ENCODE results near the gene NMT1. TPM values are rescaled to one million over a fixed set of nuclear protein-coding genes. Genes with fewer than 3 reads are reported as not detected.

Gene NMT1
- total and polyA plus RNA-seq, 2 of the 13 experiments (the other 11 are each of a cell fraction or from before 2014, with no cell fraction given) = 75.7 to 142 TPM

DNA sequence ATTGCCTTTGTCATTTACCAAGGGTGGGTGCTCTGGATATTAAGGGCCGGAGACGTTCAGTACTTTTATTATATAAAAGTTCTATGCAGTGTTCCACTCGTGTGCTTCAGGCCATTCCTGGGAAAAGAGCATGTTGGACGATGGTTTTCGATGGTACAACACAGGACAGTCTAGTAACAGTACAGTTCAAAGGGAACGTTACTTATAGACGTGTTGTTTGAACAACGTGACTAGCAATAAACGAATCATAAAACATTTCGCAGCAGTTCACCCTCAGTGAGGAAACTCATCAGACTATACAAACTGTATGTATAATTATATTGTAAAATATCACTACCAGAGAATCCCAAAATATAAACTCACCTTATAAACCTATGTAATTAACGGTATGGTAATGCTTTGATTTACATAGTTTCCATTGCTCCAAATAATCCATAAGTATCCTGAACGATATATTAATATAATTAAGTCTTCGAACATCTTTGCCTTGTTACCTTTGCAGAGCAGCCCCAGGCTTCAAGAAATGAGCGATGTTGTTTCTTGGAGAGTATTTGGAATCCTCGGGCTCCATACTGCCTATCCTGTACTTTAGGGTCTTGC is 589 bp downstream of the NMT1 start (continued):
- TF ChIP-seq, protein P1, sequence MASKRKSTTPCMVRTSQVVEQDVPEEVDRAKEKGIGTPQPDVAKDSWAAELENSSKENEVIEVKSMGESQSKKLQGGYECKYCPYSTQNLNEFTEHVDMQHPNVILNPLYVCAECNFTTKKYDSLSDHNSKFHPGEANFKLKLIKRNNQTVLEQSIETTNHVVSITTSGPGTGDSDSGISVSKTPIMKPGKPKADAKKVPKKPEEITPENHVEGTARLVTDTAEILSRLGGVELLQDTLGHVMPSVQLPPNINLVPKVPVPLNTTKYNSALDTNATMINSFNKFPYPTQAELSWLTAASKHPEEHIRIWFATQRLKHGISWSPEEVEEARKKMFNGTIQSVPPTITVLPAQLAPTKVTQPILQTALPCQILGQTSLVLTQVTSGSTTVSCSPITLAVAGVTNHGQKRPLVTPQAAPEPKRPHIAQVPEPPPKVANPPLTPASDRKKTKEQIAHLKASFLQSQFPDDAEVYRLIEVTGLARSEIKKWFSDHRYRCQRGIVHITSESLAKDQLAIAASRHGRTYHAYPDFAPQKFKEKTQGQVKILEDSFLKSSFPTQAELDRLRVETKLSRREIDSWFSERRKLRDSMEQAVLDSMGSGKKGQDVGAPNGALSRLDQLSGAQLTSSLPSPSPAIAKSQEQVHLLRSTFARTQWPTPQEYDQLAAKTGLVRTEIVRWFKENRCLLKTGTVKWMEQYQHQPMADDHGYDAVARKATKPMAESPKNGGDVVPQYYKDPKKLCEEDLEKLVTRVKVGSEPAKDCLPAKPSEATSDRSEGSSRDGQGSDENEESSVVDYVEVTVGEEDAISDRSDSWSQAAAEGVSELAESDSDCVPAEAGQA (IDR thresholded peaks at IDR 0.05; ENCODE audit: low read depth) = no peak
- TF ChIP-seq, protein P1 (CRISPR knock-in tag; IDR thresholded peaks at IDR 0.05; ENCODE audit: borderline replicate concordance) = no peak
- TF ChIP-seq CBFB (CRISPR knock-in tag; IDR thresholded peaks at IDR 0.05) = no peak
- no peak; the same call in 1 of the 2 replicates for TF ChIP-seq ZNF3 (CRISPR knock-in tag; IDR thresholded peaks at IDR 0.05)
- no peak for TF ChIP-seq U2AF1 (optimal IDR thresholded peaks at IDR 0.05; ENCODE audit: low read depth, low read length)
- TF ChIP-seq ZNF878 (CRISPR knock-in tag; IDR thresholded peaks at IDR 0.05) = 0 out of 2 replicates have a peak, but pooled peaks have one; percentile 16
- no peak for TF ChIP-seq ZBTB3 (CRISPR knock-in tag; IDR thresholded peaks at IDR 0.05; ENCODE audit: borderline replicate concordance, low read depth)
- TF ChIP-seq, protein P2, sequence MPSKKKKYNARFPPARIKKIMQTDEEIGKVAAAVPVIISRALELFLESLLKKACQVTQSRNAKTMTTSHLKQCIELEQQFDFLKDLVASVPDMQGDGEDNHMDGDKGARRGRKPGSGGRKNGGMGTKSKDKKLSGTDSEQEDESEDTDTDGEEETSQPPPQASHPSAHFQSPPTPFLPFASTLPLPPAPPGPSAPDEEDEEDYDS (CRISPR knock-in tag; IDR thresholded peaks at IDR 0.05) = 0 out of 2 replicates have a peak, but pooled peaks have one; percentile 20
- TF ChIP-seq ZNF101 (CRISPR knock-in tag; IDR thresholded peaks at IDR 0.05; ENCODE audit: borderline replicate concordance, low read depth) = no peak
- no peak for TF ChIP-seq MEIS1 (CRISPR knock-in tag; IDR thresholded peaks at IDR 0.05; ENCODE audit: borderline replicate concordance)
- 0 out of 2 replicates have a peak, but pooled peaks have one; percentile 19 for TF ChIP-seq ZNF33A (CRISPR knock-in tag; IDR thresholded peaks at IDR 0.05; ENCODE audit: borderline replicate concordance)
- TF ChIP-seq MXD4 (CRISPR knock-in tag; IDR thresholded peaks at IDR 0.05) = 0 out of 2 replicates have a peak, but pooled peaks have one; percentile 39
- no peak for TF ChIP-seq SOX6 (IDR thresholded peaks at IDR 0.05)
- TF ChIP-seq SOX6 (CRISPR knock-in tag; IDR thresholded peaks at IDR 0.05) = no peak
- no peak for TF ChIP-seq SMC3 (IDR thresholded peaks at IDR 0.05; ENCODE audit: low read length)
- TF ChIP-seq FOXA1 (IDR thresholded peaks at IDR 0.05) = no peak
- peak; percentile 46; the same call in 1 of the 2 replicates for TF ChIP-seq FOXA1 (CRISPR knock-in tag; IDR thresholded peaks at IDR 0.05)
- no peak for TF ChIP-seq MTF2 (CRISPR knock-in tag; IDR thresholded peaks at IDR 0.05; ENCODE audit: borderline replicate concordance)
- no peak for TF ChIP-seq HES4 (CRISPR knock-in tag; IDR thresholded peaks at IDR 0.05; ENCODE audit: borderline replicate concordance)
- TF ChIP-seq, protein P3, sequence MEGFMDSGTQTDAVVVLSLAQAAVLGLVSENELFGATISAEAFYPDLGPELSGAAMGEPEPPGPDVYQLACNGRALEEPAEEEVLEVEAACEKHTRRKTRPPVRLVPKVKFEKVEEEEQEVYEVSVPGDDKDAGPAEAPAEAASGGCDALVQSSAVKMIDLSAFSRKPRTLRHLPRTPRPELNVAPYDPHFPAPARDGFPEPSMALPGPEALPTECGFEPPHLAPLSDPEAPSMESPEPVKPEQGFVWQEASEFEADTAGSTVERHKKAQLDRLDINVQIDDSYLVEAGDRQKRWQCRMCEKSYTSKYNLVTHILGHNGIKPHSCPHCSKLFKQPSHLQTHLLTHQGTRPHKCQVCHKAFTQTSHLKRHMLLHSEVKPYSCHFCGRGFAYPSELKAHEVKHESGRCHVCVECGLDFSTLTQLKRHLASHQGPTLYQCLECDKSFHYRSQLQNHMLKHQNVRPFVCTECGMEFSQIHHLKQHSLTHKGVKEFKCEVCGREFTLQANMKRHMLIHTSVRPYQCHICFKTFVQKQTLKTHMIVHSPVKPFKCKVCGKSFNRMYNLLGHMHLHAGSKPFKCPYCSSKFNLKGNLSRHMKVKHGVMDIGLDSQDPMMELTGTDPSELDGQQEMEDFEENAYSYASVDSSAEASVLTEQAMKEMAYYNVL (CRISPR knock-in tag; IDR thresholded peaks at IDR 0.05; ENCODE audit: borderline replicate concordance) = peak; percentile 39; the same call in 1 of the 2 replicates
- no peak for TF ChIP-seq ZNF367 (CRISPR knock-in tag; IDR thresholded peaks at IDR 0.05; ENCODE audit: borderline replicate concordance)
- TF ChIP-seq, protein P4, sequence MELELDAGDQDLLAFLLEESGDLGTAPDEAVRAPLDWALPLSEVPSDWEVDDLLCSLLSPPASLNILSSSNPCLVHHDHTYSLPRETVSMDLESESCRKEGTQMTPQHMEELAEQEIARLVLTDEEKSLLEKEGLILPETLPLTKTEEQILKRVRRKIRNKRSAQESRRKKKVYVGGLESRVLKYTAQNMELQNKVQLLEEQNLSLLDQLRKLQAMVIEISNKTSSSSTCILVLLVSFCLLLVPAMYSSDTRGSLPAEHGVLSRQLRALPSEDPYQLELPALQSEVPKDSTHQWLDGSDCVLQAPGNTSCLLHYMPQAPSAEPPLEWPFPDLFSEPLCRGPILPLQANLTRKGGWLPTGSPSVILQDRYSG (CRISPR knock-in tag; IDR thresholded peaks at IDR 0.05) = no peak

Data from HepG2 (cell line).